Pancreas (tissue), 10 donors: ENCODE data around the gene MCF2L2. TPM values are rescaled to one million over a fixed set of nuclear protein-coding genes. Genes with fewer than 3 reads are reported as not detected.

ENCODE experiments used
- ATAC-seq, 4 donors: fragments of 200-7000 bp; cut with Tn5 transposase; one replicate each; pipeline versions ENCODE4 v1.8.0 to v1.9.1; 2020; ENCODE audit warnings: mild to moderate bottlenecking in 4 of 4, moderate library complexity in 4 of 4
- DNase-seq, 6 donors: peaks; one replicate each; pipeline ENCODE4 v3.0.0-alpha.2; 2020
- FAIRE-seq: peaks from 2 replicates; lab custom pipeline; 2012; peaks lifted over from hg19 to GRCh38; lab: Jason Lieb, UNC
- H3K27ac ChIP-seq, 4 donors: fragments of 200-600 bp; sonication (generic); 1 replicate in 3 of 4; 2 replicates in 1 of 4; pipeline versions ENCODE4 v1.5.0 to v1.8.0; 2020
- H3K27me3 ChIP-seq, 4 donors: fragments of 200-600 bp; one replicate each; pipeline ENCODE4 v1.8.0; 2021
- H3K36me3 ChIP-seq, 3 donors: fragments of 200-600 bp; sonication (generic) in 1 of 3; one replicate each; pipeline versions ENCODE4 v1.5.0 to v1.8.0; 2020 to 2021
- H3K4me1 ChIP-seq, 3 donors: fragments of 200-600 bp; one replicate each; pipeline ENCODE4 v1.8.0; 2021
- H3K4me3 ChIP-seq, 4 donors: fragments of 200-600 bp; sonication (generic) in 2 of 4; one replicate each; pipeline versions ENCODE4 v1.5.0 to v1.8.0; 2020 to 2021
- H3K9me3 ChIP-seq, 4 donors: fragments of 200-600 bp; one replicate each; pipeline ENCODE4 v1.8.0; 2021
- CTCF ChIP-seq, 4 donors: fragments of 200-600 bp; sonication (generic) in 3 of 4; IDR thresholded peaks; one replicate each; pipeline versions ENCODE4 v1.5.0 to v1.8.0; 2021; ENCODE audit warnings: antibody characterized with exemption in 4 of 4
- WGBS, 2 donors: extraction: QIAGEN DNeasy Blood & Tissue Kit; methylation state at CpG; one replicate each; pipeline ENCODE4 v1.1.7; 2013; 5-methylcytosine and 5-hydroxymethylcytosine counted together
- intact Hi-C, 3 donors: fragments of 100-400 bp; cut with DNase I; formaldehyde crosslinking; loops; one replicate each; pipeline versions ENCODE4 v1.11.1 to v1.14.2; 2022
- polyA plus RNA-seq, 2 donors: library from polyadenylated mRNA; stranded (reverse); fragments of 200-250 nt; gene quantifications; one replicate each; pipeline ENCODE4 v1.2.3, GENCODE V29; 2013
- total RNA-seq, 6 donors: library from RNA; stranded (reverse); fragmentation: NEBNext Ultra II Directional in 4 of 6; extraction: Animal tissue kit (Norgen Biotek cat#: 25700) in 4 of 6; gene quantifications; one replicate each; pipeline versions ENCODE4 v1.2.1 to v1.2.4, GENCODE V29; 2021 to 2023
- donor health status: healthy with polysubstance abuse.
- donor health status: DM: no; HTN: no; CAD: no; lungs with moderate emphysema.
- donor health status: DM: no; HTN: no; CAD: no.
- donor health status: control.
- donor health status: control.
- donor health status: Bipolar disorder and iron deficiency.
- donor health status: DM: yes; HTN: yes; CAD: no.
- donor health status: DM: no; HTN: no; CAD: no.
- donor health status: DM: no; HTN: no; CAD: no.
- donor health status: DM: yes; HTN: yes; CAD: no.

MCF2L2 gene
- total and polyA plus RNA-seq, 8 donors, result 0.54 to 2.0 (median 0.97) TPM

- TF ChIP-seq CTCF (IDR thresholded peaks at IDR 0.05), result no peak
- no peak overlapping the region for H3K27ac ChIP-seq
- FAIRE-seq (no peak), DNase-seq (no peak), ATAC-seq (no peak)
- H3K27me3 ChIP-seq, result no peaks in the 10 kb centered on the region
- no peak overlapping the region for H3K4me3 ChIP-seq
- H3K4me1 ChIP-seq, result no peaks in the 10 kb centered on the region
- H3K9me3 ChIP-seq, result no peaks in the 10 kb centered on the region
- no peaks in the 10 kb centered on the region for H3K36me3 ChIP-seq
- intact Hi-C loops, result no loop called here
Observed at GRCh38 chr3:183356920-183357319, 71.5 kb downstream of the MCF2L2 start.

- no peak for ATAC-seq
- H3K27me3 ChIP-seq, result no peaks in the 10 kb centered on the region
- TF ChIP-seq CTCF (IDR thresholded peaks at IDR 0.05), result no peak
- intact Hi-C loops, result no loop called here
- DNase-seq, result no peak
- no peaks in the 10 kb centered on the region for H3K9me3 ChIP-seq
- no peaks in the 10 kb centered on the region for H3K4me1 ChIP-seq
- H3K27ac ChIP-seq, result no peak overlapping the region
- no peak for FAIRE-seq
- no peaks in the 10 kb centered on the region for H3K36me3 ChIP-seq
- no peak overlapping the region for H3K4me3 ChIP-seq
- WGBS, 2 donors, result 89% methylated on average over 1 of the region's 1 CpG
Observed at GRCh38 chr3:183354874-183355273, 73.5 kb downstream of the MCF2L2 start.

GRCh38 chr3:183354325-183354831 lies 74.0 kb downstream of the MCF2L2 start:
- TF ChIP-seq CTCF (IDR thresholded peaks at IDR 0.05), result no peak
- Histone ChIP-seq H3K9me3 (no peaks in the 10 kb centered on the region), H3K4me3 (no peak overlapping the region), H3K27ac (no peak overlapping the region), H3K36me3 (no peaks in the 10 kb centered on the region), H3K4me1 (no peaks in the 10 kb centered on the region), H3K27me3 (no peaks in the 10 kb centered on the region)
- intact Hi-C loops, result no loop called here
- WGBS, 2 donors, result 68 to 71% methylated on average over 3 of the region's 3 CpGs
- no peak for ATAC-seq
- FAIRE-seq, result no peak
- no peak for DNase-seq

- ATAC-seq, result no peak
- Histone ChIP-seq H3K9me3 (no peaks in the 10 kb centered on the region), H3K36me3 (no peaks in the 10 kb centered on the region), H3K27me3 (no peaks in the 10 kb centered on the region), H3K4me3 (no peak overlapping the region), H3K27ac (no peak overlapping the region), H3K4me1 (no peaks in the 10 kb centered on the region)
- intact Hi-C loops, result no loop called here
- no peak for FAIRE-seq
- 85 to 89% methylated on average over 7 of the region's 7 CpGs for WGBS, 2 donors
- TF ChIP-seq CTCF (IDR thresholded peaks at IDR 0.05), result no peak
- DNase-seq, result no peak
Observed at GRCh38 chr3:183353421-183353820, 75.0 kb downstream of the MCF2L2 start.

- H3K4me3 ChIP-seq, result no peak overlapping the region
- H3K4me1 ChIP-seq, result no peaks in the 10 kb centered on the region
- ATAC-seq, result no peak
- intact Hi-C loops, result no loop called here
- FAIRE-seq, result no peak
- DNase-seq, result no peak
- no peak for TF ChIP-seq CTCF (IDR thresholded peaks at IDR 0.05)
- WGBS, 2 donors, result 75 to 82% methylated on average over 3 of the region's 3 CpGs
- no peaks in the 10 kb centered on the region for H3K9me3 ChIP-seq
- no peak overlapping the region for H3K27ac ChIP-seq
- no peaks in the 10 kb centered on the region for H3K36me3 ChIP-seq
- no peaks in the 10 kb centered on the region for H3K27me3 ChIP-seq
Observed at GRCh38 chr3:183350164-183350563, 78.3 kb downstream of the MCF2L2 start.
